ENCODE measurements around the gene TK1.
A peak's percentile ranks its signal among the peaks of the same experiment; 100 is the strongest.
"Not testable (repeated sequence)": the region's sequence is repeated elsewhere in the genome, so short reads cannot be mapped to it uniquely, and the experiment has no call there.

The TK1 gene

DNA sequence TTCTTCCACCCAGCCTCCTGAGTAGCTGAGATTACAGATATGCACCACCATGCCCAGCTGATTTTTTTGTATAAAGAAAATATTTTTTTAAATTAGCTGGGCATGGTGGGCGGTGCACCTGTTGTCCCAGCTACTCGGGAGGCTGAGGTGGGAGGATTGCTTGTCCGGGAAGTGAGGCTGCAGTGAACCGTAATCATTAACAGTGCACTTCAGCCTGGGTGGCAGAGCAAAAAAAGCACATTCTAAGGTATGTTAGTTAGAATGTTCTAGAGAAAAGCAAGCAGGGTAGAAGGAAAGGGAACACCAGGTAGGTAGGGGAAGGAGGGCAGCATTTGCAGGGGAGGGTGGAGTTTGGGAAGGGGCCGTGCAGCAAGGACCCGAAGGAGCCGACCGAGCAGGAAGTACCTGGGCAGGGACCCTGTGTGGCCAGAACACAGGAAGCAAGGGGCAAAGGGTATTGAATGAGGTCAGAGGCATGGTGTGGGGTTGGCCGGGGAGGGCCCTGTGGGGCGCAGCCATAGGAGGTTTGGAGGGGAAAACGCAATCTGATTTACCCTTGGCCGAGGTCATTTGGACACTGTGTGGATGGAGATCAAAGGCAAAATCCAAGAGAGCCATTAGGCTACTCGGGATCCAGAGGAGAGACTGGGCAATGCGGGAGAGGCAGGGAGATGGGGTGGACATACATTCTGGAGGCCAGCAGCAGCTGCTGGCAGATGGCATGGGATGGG is 38.4 kb downstream of the TK1 start:
- DNase-seq (ENCODE audit: low spot score) = no peak

DNA sequence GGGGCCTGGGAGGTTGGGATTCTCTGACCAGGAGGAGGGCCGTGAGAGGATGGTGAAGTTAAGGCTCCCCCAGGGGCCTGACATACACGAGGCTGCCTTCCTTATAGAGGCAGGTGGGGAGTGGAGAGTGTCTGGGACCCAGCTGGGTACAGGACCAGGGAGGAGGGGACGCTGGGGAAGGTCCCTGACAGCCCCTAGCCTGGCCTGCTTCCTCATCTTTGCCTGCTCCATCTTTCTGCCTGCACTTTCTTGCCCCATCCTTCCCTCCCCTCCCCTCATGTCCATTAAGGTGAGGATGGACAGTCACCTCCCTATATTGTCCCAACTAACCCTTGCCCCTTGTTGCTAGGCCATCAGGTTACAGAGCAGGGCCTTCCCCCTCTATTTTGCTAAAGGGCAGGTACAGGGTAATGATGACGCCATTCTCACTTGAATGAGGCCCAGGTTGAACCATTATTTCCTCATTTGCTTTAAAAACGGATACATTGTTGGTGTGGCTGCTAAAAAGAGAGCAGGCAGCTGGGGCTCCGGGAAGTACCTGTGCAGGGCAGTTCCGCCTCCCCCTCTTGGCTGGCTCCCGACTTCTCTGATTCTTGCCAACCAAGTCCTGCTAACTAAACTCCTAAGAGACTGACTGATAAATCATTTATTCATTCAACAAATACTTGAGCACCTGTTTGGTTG is 39.4 kb downstream of the TK1 start:
- DNase-seq (ENCODE audit: low spot score) = no peak

DNA sequence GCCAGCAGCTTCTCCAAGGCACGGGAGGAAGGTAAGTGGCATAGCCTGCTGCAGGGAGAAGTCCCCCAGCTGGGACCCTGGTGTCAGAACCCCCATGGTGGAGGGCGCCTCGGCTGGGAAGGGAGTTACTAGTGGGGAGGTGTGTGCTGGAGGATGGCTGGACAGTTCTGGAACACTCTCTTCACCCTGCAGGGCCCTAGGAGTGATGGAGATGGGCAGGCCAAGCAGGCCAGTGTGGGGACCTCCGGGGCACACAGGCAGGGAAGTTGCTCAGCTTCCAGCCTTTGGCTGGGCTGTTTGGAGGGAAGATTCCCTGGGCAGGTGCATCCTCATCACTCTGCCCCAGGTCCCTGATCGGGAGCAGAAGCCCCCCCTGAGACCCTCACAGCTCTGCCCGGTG is 40.0 kb downstream of the TK1 start:
- DNase-seq (ENCODE audit: low spot score) = no peak

DNA sequence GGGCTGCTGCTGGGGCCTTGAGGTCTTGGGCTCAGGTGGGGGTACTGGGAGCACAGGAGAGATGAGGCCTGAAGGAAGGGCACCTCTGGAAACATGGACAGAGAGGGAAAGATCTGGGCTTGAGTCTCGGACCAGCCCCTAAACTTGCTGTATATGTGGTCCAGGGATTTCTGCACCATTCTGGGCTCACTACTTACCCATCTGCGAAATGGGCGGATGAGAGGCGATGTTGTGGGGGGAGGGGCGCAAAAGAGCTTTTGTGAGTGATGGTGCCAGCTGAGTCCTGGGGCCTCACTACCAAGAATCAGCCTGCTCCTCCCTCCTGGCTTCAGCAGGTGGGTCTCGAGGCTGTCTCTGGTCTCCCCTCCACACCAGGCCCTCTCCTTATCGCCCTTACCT is 40.4 kb downstream of the TK1 start:
- no peak for DNase-seq (ENCODE audit: low spot score)

DNA sequence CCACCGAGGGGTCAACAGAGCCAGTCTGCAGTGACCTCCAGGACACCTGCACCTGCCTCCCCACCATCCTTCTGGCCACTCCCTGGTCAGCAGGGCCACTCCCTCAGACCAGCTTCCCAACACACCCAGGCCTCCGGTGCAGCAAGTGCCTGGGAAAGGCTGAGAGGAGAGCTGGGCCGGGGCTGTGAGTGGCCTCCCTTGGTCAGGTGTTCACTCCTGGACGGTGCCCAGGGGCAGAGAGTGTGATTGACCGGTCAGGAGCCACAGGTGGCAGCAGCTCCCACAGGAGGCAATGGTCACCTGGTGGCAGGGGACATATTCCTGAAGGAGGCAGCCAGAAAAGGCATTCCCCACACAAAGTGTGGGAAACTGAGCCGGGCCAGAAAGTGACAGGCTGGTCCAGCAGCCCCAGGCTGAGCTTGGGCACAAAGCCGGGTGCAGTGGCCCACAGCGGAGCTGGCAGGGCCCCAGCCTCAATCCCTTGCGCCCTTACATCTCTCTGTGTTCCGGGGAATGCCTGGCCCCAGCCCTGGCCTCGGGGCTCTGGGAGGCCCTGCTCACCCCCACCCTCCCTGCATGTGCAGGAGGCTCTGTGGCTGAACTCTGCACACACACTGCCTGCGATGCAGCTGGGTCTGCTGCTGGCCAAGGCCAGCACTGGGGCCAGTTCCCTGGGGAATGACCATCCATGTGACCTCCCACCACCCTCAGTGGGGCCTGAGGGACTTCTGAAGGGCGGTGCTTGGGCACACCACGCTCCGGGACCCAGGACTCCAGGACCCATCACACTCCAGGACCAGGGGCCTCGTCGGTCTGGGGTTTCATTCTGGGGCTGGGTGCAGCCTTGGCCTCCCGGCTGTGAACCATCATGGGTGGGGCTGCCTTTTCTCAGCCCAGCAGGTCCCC is 41.9 kb downstream of the TK1 start:
- DNase-seq (ENCODE audit: low spot score) = no peak

DNA sequence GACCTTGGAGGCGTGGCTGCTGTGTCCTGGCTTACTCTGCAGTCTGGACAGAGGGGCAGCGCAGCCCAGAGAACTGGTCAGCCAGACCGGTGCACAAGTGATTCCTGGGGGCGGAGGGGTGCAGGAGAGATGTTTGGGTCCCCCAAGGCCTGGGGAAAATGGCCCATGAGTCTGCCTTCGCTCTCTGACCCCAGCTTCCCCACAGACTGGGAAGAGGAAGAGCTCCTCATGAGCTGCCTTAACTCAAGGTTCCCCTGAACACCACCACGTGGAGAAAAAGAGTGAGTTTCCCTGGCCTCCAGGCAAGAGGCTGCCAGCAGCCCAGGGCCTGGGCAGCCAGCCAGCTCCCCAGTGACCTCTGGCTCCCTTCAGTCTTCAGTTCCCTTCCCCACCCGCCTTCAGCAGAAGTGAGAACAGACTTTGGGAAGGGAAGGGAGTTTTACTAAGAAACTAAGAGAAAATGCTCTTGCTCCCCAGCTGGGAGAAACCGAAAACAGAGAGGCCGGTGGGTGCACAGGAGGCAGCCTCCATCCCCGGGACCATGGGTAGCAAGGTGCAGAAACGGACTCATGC is 42.6 kb downstream of the TK1 start:
- DNase-seq (ENCODE audit: low spot score) = peak; percentile 39

DNA sequence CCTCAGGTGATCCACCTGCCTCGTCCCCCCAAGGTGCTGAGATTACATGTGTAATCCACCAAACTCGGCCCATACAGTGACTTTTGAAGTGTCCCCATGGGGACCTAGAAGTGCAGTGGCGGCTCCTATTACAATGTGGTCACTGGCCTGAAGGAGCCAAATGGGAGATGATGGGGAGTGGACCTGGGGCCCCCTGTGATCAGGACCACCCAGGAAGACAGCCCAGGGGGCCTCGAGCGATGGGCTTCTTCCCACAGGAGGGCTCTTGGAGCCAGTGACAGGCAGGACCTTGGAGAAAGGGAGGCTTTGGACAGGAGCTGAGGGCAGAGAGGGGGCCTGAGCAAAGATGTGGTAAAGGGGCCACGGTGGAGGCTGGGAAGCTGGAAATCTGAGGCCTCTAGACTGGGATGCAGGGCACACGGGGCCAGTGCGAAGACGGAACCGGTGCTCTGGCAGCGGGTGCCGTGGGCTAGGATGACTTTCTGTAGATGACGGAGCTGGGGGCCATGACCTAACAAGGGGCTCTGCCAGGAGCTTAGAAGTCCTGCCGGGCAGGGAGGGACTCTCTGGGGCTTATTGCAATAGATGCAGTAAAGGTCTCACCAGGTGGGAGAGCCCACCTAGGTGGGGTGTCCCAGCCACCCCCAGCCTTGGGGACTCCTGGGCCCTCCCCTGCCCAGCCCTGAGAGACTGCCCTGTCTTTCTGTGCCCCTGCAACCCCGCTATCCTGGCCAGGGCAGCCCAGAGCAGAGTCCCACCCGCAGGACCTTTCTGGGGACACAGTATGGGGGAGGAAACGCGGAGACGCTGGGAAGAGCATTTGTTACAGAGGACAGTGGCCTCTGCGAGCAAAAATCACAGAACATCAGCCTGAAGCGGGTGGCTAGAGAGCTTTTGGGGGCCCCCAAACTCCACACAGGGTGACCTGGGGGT is 43.4 kb downstream of the TK1 start:
- DNase-seq (ENCODE audit: low spot score) = no peak

DNA sequence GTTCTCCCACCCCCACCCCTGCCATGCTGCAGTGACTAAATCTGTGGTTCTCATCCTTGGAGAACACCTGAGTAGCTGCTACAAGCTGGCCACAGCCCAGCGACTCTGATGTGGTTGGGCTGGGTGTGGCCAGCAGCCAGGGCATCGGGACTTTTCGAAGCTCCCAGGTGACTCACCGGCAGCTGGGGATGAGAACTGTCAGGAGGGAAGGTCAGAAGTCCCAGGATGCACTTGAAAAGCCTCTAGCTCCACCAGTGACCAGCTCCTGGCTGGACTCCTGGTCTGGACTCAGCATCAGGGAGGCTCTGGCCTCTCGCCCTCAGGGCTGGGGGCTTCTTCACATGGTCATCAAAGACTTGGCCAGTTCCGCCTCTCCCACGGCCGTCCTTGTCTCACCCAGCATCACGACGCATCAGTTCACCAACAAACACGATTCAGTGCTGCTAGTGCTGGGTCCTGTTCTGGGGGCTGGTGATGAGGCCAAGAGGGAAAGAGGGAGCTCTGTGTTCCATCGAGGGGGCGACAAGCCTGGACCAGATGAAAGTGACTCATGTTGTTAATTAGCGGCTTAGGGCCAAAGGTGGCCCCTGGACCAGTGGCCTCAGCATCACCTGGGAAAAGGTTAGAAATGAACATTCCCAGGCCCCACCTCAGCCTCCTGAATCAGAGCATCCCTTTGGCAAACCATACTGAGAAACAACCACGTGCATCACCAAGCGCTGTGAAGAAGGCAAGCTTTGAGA is 44.6 kb downstream of the TK1 start:
- peak; percentile 9 for DNase-seq (ENCODE audit: low spot score)

DNA sequence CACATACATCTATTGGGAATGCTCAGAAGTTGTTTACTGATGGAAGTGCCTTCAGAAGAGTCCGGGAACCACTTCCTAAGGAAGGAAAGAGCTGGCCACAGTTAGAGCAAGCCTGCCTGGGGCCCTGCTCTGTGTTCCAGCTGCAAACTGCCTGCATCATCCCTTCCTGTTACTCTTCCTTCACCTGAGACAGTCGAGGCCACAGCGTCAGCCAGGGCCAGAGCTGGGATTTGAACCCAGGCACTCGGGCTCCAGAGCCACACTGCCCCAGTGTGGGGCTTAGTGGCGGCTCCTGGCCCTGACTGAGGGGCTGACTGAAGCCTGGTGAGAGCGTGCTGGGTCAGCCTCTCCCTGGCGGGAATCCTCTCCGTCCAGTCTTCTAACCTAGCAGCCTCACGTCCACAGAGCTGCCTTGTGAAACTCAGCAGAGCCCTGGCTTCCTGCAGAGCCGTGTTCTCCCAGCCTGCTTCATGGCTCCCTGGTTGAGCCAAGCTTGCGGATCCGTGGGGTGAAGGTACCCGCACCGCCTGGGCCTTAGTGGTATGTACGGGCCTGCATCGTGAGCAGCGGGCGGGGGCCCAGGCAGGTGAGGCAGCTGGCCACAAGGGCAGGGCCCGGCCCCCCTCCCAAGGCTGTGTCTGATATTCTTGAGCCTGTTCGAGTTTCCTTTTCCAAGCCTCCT is 45.3 kb downstream of the TK1 start:
- DNase-seq (ENCODE audit: low spot score) = peak; percentile 7

DNA sequence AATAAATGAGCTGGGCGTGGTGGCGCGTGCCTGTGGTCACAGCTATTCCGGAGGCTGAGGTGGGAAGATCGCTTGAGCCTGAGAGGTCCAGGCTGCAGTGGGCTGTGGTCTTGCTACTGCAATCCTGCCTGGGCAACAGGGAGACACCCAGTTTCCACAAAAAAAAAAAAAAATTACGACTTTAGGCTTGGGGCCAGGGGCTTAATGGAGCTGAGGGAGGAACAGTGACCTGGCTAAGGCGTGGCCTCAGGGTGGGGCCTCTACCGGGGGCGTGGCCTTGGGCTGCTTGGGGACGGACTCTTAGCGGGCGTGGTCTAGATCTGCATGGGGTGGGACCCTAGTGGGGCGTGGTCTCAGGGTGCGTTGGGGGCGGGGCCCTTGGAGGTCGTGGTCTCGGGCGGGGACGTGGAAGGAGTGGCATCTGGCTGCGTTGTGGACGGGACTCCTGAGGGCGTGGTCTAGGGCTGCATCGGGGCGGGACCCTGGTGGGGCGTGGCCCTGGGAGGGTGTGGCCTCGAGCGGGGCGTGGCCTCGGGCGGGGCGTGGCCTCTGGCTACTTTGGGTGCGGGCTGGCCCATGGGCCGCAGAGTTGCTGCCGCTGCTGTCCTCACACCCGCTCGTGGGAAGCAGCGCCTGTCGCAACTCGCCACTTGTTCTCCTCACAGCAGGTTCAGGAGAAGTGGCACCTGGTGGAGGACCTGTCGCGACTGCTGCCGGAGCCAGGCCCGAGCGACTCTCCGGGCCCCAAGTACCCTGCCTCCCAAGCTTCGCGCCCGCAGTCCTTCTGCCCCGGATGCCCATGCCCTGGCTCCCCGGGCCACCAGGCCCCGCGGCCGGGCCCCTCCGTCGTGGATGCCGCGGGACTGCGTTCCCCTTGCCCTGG is 46.4 kb downstream of the TK1 start:
- peak; percentile 98 for DNase-seq (ENCODE audit: low spot score)

DNA sequence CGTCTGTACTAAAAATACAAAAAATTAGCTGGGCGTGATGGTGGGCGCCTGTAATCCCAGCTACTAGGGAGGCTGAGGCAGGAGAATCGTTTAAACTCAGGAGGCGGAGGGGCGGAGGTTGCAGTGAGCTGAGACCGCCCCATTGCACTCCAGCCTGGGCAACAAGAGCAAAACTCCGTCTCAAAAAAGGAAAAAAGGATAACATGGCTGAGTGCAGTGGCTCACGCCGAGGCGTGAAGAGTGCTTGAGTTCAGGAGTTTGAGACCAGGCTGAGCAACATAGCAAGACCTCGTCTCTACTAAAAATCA is 47.0 kb downstream of the TK1 start:
- DNase-seq (ENCODE audit: low spot score) = not testable (repeated sequence)

DNA sequence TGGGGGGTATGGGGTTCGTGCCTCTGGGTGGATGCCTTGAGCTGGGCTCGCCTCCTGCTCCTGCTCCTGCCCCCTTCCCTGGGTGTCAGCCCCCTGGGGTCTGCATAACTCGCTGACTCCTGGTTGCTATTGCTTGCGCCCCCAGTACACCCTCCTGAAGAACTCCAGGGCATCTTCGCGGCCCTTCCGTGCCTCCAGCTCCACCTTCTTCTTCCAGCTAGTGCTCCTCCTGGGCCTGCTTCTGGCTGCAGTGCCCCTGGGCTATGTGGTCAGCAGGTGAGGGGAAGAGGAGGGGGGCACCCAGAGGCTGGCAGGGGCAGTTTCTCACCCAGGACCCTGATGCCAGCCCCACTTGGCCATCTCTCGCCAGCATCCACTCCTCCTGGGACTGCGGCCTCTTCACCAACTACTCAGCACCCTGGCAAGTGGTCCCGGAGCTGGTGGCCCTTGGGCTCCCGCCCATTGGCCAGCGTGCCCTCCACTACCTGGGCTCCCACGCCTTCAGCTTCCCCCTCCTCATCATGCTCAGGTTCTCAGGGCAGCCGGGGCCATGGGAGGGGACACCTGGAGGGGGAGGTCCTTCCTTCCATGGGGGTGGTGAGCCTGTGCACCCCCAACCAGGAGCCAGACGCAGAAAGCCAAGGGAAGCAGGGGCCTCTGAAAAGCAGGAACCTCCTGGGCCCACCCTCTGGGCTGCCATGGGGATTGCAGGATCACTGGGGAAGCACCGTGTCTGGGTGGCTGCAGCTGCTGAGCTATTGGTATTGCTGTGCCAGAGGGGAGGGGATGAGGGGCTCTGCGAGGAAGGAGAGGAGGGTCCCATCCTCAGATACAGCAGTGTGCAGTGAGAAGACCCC is 48.4 kb downstream of the TK1 start:
- no peak for DNase-seq (ENCODE audit: low spot score)

DNA sequence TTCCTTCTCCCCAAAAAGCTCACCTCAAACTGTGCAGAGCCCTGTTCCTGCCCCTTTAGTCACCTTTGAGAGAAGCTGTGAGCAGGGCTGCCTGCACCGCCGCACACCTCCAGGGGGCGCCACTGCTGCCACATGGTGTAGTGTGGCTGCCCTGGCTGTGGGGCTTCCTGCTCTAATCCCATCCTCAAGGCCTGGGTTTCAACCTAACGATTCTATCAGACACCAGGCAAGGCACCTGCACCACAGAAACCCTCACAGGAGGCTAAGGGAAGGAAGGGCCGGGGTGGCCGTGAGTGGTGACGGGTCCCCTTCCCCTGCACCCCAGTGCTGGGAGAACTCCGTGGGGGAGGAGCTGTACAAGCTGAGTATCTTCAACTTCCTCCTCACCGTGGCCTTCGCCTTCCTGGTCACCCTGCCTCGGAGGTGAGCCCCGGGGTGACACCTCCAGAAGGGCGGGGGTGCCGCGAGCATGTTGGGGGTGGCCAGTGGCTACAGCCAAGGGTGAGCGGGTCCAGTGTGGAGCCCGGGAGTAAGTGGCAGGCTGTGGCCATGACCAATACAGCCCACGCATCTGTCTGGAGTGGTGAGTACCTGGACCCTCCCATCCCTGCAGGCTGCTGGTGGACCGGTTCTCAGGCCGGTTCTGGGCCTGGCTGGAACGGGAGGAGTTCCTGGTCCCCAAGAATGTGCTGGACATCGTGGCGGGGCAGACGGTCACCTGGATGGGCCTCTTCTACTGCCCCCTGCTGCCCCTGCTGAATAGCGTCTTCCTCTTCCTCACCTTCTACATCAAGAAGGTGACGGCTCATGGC is 49.3 kb downstream of the TK1 start:
- DNase-seq (ENCODE audit: low spot score) = no peak

DNA sequence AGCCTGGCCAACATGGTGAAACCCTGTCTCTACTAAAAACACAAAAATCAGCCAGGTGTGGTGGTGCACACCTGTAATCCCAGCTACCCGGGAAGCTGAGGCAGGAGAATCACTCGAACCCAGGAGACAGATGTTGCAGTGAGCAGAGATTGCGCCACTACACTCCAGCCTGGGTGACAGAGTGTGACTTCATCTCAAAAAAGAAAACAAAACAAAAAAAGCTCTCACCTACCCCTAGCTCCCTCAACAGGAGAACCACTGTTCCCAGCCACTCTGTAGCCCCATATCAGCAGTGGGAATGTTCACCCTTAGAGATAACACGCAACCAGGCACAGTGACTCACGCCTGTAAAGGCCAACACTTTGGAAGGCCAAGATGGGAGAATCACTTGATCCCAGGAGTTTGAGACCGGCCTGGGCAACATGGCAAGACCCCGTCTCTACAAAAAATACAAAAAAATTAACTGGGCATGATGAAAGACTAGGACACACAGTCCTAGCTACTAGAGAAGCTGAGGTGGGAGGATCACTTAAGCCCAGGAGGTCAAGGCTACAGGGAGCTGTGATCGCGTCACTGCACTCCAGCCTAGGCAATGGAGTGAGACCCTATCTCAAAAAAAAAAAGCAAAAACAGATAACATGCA is 50.9 kb downstream of the TK1 start:
- no peak for DNase-seq (ENCODE audit: low spot score)

DNA sequence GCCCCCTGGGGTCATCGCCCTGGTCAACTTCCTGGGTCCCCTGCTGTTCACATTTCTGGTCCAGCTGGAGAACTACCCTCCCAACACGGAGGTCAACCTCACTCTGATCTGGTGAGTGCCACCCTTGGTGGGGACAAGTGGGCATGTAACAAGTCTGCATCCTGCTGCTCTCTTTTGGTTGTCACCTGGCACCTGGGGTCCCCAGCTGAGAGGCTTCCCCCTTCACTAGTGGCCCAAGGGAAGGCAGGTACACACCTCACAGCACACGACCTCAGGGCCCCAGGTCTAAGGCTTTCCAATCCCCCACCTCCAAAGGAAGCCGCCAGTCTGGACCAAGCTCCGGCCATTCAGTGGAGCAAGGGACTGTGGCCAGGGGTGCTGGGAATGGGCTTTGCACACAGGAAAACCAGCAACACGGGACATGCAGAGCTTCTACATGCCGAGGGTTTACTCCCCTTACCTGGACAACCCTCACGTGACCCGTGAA is 51.9 kb downstream of the TK1 start:
- DNase-seq (ENCODE audit: low spot score) = no peak
